HAP-1 (cell line): ENCODE data around the gene MGAM2.

Experiments used
- DNase-seq, 2 experiments: peaks; one replicate each; pipeline ENCODE4 v3.0.0-alpha.2; 2016 to 2020; ENCODE audit warnings: low spot score in 2 of 2
- H3K27me3 ChIP-seq: fragments of 250-450 bp; sonication (Bioruptor Pico); 2 replicates; pipeline ENCODE4 v1.5.1; 2020; ENCODE audit warnings: low read depth, mild to moderate bottlenecking, moderate library complexity
- H3K36me3 ChIP-seq: fragments of 250-450 bp; sonication (Bioruptor Pico); replicated peaks from 2 replicates; pipeline ENCODE4 v1.5.1; 2020; ENCODE audit warnings: mild to moderate bottlenecking
- H3K4me1 ChIP-seq: fragments of 250-450 bp; sonication (Bioruptor Pico); 2 replicates; pipeline ENCODE4 v1.5.1; 2020; ENCODE audit warnings: mild to moderate bottlenecking
- H3K4me3 ChIP-seq: fragments of 250-450 bp; sonication (Bioruptor Pico); 2 replicates; pipeline ENCODE4 v1.5.1; 2020; ENCODE audit warnings: mild to moderate bottlenecking, moderate library complexity
- H3K9me3 ChIP-seq: fragments of 250-450 bp; sonication (Bioruptor Pico); 2 replicates; pipeline ENCODE4 v1.5.1; 2020; ENCODE audit warnings: mild to moderate bottlenecking, moderate library complexity
- in situ Hi-C: fragments of 300-500 bp; cut with MboI; formaldehyde crosslinking; loops from 3 replicates; pipeline ENCODE4 v1.14.3; 2020; ENCODE audit warnings: low sequenced_read_pairs, inconsistent platforms, mixed read lengths

The MGAM2 gene

DNA sequence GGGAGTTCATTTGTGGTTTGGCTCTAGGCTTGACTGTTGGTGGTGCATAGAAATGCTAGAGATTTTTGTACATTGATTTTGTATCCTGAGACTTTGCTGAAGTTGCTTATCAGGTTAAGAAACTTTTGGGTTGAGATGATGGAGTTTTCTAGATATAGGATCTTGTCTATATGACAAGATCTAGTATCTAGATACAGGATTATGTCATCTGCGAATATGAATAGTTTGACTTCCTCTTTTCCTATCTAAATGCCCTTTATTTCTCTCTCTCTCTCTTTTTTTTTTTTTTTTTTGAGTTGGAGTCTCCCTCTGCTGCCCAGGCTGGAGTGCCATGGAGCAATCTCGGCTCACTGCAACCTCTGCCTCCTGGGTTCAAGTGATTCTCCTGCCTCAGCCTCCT lies 62.9 kb downstream of the MGAM2 start:
- H3K27me3 ChIP-seq: no peaks in the 10 kb centered on the region
- H3K36me3 ChIP-seq: no peaks in the 10 kb centered on the region
- in situ Hi-C loops: no loop called here
- no peaks in the 10 kb centered on the region for H3K4me1 ChIP-seq
- DNase-seq: no peak
- H3K4me3 ChIP-seq: no peak overlapping the region
- H3K9me3 ChIP-seq: no peaks in the 10 kb centered on the region

DNA sequence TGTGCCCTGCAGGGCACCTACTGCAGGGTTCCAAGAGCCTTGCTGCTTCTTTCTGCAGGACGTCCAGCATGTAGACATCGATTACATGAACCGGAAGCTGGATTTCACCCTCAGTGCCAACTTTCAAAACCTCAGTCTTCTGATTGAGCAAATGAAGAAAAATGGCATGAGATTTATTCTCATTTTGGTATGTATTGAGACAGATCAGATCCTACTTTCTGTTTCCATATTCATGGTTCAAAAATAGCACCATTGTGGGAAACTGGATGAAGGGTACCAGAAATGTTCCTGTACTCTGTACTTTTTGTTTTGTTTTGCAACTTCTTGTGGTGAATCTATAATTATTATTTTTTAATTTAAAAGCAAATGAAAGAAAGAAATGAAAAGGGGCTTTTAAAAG lies 64.1 kb downstream of the MGAM2 start:
- DNase-seq: no peak

DNA sequence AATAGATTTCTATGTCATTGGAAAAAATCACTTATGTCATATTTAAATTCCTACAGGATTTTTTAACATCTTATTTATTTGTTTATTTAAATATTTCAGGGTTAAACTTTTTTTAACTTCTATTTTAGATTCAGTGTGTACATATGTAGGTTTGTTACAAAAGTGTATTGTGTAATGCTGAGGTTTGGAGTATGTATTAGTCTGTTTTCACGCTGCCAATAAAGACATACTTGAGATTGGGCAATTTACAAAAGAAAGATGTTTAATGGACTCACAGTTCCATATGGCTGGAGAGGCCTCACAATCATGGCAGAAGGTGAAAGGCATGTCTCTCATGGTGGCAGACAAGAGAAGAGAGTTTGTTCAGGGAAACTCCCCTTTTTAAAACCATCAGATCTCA lies 65.4 kb downstream of the MGAM2 start:
- no peak for DNase-seq
- no peak overlapping the region for H3K4me3 ChIP-seq
- in situ Hi-C loops: no loop called here
- H3K9me3 ChIP-seq: no peaks in the 10 kb centered on the region
- H3K27me3 ChIP-seq: no peaks in the 10 kb centered on the region
- no peaks in the 10 kb centered on the region for H3K4me1 ChIP-seq
- no peaks in the 10 kb centered on the region for H3K36me3 ChIP-seq

More for the DNA sequence above, 64.1 kb downstream of the MGAM2 start:
- Histone ChIP-seq H3K4me3 (no peak overlapping the region), H3K4me1 (no peaks in the 10 kb centered on the region), H3K9me3 (no peaks in the 10 kb centered on the region), H3K27me3 (no peaks in the 10 kb centered on the region), H3K36me3 (no peaks in the 10 kb centered on the region)
- in situ Hi-C loops: no loop called here

DNA sequence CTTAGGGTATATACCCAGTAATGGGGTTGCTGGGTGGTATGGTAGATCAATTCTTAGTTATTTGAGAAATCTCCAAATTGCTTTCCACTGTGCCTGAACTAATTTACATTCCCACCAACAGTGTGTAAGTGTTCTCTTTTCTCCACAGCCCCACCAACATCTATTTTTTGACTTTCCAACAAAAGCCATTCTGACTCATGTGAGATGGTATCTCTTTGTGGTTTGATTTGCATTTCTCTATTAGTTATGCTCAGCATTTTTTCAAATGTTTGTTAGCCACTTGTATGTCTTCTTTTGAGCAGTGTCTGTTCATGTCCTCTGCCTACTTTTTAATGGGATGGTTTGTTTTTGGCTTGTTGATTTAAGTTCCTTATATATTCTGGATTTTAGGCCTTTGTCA lies 66.4 kb downstream of the MGAM2 start:
- no peak overlapping the region for H3K4me3 ChIP-seq
- in situ Hi-C loops: no loop called here
- no peaks in the 10 kb centered on the region for H3K9me3 ChIP-seq
- H3K27me3 ChIP-seq: no peaks in the 10 kb centered on the region
- no peaks in the 10 kb centered on the region for H3K36me3 ChIP-seq
- H3K4me1 ChIP-seq: no peaks in the 10 kb centered on the region
- no peak for DNase-seq

DNA sequence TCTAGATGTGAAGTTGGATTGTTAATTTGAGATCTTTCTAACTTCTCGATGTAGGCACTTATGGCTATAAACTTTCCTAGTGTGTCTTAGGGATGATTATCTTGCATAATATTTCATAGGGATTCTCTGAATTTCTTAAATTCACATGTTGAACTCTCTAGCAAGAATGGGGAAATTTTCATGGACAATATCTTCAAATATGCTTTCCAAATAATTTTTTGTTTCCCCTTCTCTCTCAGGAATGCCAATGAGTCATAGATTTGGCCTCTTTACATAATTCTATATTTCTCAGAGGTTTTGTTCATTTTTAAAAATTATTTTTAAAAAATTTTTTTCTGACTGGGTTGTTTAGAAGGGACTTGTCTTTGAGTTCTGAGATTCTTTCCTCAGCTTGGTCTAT lies 68.9 kb downstream of the MGAM2 start:
- Histone ChIP-seq H3K9me3 (no peaks in the 10 kb centered on the region), H3K4me1 (no peaks in the 10 kb centered on the region), H3K27me3 (no peaks in the 10 kb centered on the region), H3K36me3 (no peaks in the 10 kb centered on the region), H3K4me3 (no peak overlapping the region)
- in situ Hi-C loops: no loop called here
- DNase-seq: no peak

DNA sequence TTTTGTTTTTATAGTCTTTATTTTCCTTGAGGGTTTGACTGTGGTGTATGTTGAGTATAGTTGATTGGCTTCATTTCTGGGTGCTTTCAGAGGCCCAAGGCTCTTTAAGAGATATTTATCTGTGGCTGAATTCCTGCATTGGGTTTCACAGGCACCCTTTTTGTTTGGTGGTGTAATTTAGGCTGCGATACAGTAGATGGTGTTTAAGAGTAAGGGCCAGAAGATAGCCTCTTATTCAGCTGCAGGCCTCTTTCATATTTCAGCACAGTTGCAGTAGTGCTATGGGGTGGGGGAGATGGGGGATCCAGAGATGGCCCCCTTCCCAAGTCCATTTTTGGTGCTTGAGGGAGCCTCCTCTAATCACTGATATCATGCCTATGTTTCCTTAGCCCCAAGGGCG lies 69.7 kb downstream of the MGAM2 start:
- H3K4me3 ChIP-seq: no peak overlapping the region
- H3K27me3 ChIP-seq: no peaks in the 10 kb centered on the region
- no peaks in the 10 kb centered on the region for H3K36me3 ChIP-seq
- no peaks in the 10 kb centered on the region for H3K9me3 ChIP-seq
- in situ Hi-C loops: no loop called here
- H3K4me1 ChIP-seq: no peaks in the 10 kb centered on the region
- DNase-seq: no peak

DNA sequence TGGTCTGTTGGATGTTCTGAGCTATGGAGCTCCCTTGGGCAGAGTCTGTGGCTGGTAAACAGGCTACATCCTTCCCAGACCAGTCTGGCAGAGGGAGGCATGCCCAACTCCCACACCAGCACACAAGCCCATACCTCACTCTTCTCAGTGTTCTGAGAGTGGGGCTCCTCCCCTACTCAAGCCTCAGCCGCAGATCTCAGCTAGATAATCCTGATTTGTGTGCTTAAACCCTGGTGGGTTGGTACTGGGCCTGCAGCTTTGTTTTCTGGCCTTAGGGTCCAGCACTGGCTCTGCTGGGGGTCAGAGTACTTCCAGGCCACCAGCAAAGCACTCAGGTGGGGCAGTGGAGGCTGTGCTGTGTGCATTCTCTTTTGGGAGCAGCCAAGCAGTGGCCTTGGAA lies 70.4 kb downstream of the MGAM2 start:
- H3K9me3 ChIP-seq: no peaks in the 10 kb centered on the region
- H3K4me3 ChIP-seq: no peak overlapping the region
- in situ Hi-C loops: no loop called here
- H3K36me3 ChIP-seq: no peaks in the 10 kb centered on the region
- H3K27me3 ChIP-seq: no peaks in the 10 kb centered on the region
- no peaks in the 10 kb centered on the region for H3K4me1 ChIP-seq
- DNase-seq: no peak

DNA sequence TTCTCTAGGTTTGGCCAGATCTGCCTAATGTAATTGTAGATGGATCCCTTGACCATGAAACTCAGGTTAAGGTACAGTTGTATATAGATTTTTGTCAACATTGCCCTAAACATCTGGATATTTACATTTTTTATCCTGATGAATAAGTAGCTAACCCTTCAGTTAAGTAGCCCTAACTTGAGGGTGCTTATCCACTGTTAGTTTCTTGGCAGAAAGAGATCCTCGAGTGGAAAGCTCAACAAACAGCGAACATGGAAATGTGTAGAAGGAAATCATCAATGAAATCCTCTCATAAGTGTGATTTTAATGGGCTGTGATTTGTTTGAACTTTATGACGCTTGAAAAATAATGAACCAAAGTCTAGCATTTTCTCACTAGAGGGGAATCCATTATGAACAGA lies 73.6 kb downstream of the MGAM2 start:
- in situ Hi-C loops: no loop called here
- no peak for DNase-seq
- no peaks in the 10 kb centered on the region for H3K27me3 ChIP-seq

DNA sequence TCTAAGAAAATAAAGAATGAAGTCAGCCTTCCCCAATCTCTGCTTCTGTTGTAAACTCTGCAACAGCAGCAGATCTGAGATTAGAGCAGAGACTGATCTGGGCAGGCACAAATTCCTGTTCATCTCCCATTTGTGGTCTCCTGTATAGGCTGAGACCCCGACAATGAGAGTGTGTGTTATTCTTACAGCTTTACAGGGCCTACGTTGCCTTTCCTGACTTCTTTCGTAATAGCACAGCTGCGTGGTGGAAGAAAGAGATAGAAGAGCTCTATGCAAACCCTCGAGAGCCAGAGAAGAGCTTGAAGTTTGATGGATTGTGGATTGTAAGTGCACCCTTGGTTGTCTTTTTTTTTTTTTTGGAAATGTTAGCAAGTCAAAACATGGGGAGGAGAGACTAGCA lies 74.3 kb downstream of the MGAM2 start:
- Histone ChIP-seq H3K9me3 (no peaks in the 10 kb centered on the region), H3K36me3 (no peaks in the 10 kb centered on the region), H3K27me3 (no peaks in the 10 kb centered on the region), H3K4me1 (no peaks in the 10 kb centered on the region), H3K4me3 (no peak overlapping the region)
- DNase-seq: no peak
- in situ Hi-C loops: no loop called here

More for the DNA sequence above, 73.6 kb downstream of the MGAM2 start:
- Histone ChIP-seq H3K4me1 (no peaks in the 10 kb centered on the region), H3K4me3 (no peak overlapping the region), H3K9me3 (no peaks in the 10 kb centered on the region), H3K36me3 (no peaks in the 10 kb centered on the region)

DNA sequence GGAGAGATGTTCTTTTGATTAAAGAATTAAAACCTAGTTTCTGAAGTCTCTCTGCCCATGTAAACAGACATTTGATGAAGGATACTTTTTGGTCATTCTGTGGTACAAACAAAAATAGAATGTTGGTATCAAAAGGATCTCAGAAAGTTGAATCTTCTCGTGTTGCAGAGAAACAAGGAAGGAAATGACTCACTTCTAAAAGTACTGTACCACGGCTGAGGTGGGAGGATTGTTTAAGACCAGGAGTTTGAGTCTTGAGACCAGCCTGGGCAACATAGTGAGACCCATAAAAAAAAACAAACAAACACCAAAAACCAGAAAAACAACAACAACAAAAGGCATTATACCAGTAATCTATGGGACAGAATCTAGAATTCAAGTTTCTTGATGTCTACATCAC lies 76.6 kb downstream of the MGAM2 start:
- H3K27me3 ChIP-seq: no peaks in the 10 kb centered on the region
- H3K4me3 ChIP-seq: no peak overlapping the region
- no peaks in the 10 kb centered on the region for H3K9me3 ChIP-seq
- no peak for DNase-seq
- in situ Hi-C loops: no loop called here
- H3K36me3 ChIP-seq: no peaks in the 10 kb centered on the region
- H3K4me1 ChIP-seq: no peaks in the 10 kb centered on the region

DNA sequence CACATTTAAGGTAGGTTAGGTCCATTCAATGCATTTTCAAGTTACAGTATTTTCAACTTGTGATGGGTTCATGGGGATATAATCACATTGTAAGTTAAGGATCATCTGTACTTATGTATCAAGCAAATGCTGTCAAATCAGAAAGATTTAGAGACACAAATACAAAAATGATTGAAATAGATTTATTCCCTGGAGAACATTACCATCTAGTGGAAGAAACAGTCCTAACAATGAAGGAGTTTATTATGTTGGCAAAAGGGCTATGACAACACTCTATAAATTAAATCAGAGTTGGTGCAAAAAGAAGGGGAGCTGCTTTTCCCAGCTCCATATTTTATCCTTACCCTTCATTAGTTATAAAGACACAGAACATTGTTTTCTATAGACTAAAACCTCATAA lies 77.3 kb downstream of the MGAM2 start:
- Histone ChIP-seq H3K27me3 (no peaks in the 10 kb centered on the region), H3K9me3 (no peaks in the 10 kb centered on the region), H3K4me1 (no peaks in the 10 kb centered on the region), H3K36me3 (no peaks in the 10 kb centered on the region), H3K4me3 (no peak overlapping the region)
- no peak for DNase-seq
- in situ Hi-C loops: no loop called here

DNA sequence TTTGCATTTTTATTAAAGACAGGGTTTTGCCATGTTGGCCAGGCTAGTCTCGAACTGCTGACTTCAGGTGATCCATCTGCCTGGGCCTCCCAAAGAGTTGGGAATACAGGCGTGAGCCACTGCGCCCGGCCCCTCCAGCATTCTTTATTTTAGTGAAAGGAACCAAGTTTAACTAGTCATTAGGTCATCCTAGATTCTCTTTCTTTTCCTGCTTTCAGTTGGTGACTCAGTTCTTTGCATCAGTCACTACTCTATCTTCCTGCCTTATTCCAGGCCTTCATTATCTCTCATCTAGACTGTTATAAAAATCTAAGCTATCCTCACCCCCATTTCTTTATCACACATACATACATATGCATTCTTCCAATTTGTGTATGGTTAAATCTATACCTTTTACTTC lies 82.7 kb downstream of the MGAM2 start:
- Histone ChIP-seq H3K27me3 (no peaks in the 10 kb centered on the region), H3K4me1 (no peaks in the 10 kb centered on the region), H3K9me3 (no peaks in the 10 kb centered on the region), H3K36me3 (no peaks in the 10 kb centered on the region), H3K4me3 (no peak overlapping the region)
- in situ Hi-C loops: no loop called here
- no peak for DNase-seq

DNA sequence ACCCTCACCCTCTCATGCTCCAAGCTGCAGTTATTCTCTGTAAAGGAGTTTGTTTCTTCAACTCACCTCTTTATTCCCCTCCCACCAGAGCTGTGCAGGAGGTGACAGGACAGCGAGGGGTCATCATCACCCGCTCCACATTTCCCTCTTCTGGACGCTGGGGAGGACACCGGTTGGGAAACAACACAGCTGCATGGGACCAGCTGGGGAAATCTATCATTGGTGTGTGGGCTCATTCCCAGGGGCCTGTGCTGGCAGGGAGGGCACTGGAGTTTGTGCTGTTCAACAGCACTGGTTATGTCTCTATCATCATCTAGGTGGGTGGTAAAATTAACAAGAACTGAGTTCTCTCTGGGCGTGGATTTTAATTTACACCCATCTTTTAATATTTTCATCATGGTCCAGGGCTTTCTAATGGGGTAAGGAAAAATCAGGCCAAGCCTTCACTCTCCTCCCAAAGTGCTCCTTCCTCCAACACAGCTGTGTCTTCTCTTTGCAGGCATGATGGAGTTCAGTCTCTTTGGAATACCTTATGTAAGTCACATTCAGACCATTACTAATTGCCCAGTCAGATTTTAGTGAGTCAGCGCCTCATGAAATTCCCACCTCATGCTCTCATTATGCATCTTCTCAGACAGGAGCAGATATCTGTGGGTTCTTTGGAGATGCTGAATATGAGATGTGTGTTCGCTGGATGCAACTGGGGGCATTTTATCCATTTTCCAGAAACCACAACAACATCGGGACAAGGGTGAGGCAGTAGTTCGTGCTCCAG lies 84.7 kb downstream of the MGAM2 start:
- Histone ChIP-seq H3K36me3 (no peaks in the 10 kb centered on the region), H3K4me1 (no peaks in the 10 kb centered on the region), H3K9me3 (no peaks in the 10 kb centered on the region), H3K27me3 (no peaks in the 10 kb centered on the region), H3K4me3 (no peak overlapping the region)
- DNase-seq: no peak
- in situ Hi-C loops: no loop called here

DNA sequence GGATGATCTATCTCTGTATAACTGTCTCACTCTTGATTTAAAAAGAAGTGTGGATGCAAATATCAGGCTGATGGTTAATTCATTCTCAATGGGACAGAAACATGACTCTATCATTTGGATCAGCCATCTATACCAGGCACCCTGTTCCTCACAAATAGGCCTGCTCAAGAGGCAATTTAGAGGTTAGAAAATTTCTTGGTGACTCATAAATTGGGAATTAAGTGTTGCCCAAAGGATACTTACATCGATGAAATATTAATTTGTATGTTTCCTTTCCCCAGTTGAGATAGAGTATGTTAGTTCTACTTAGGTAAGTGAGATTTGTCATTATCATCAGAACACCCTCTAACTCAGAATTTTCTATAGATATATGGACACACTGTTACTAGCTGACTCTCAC lies 88.7 kb downstream of the MGAM2 start:
- in situ Hi-C loops: no loop called here
- H3K4me1 ChIP-seq: no peaks in the 10 kb centered on the region
- H3K27me3 ChIP-seq: no peaks in the 10 kb centered on the region

DNA sequence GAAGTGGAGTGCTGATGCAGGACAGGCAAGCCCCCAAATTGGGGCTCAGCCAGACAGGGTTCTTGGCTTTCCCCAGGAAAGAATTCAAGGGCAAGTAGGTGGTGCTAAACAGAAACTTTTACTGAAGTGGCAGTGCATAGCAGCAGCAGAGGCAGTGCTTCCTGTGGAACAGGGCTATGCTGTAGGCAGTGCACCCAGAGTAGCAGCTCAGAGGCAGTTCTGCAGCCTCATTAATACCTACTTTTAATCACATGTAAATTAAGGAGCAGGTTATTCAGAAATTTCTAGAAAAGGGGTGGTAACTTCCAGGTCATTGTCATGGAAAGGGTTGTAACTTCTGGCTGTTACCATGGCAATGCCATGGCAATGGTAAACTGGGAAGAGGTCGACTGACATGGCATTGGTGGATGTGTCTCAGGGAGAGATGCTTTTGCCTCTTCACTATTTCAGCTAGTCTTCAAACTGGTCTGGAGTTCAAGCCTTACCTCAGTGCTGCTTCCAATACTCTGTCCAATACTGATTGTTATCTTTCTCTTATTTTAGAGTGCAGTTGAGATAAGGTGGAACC lies 117.1 kb downstream of the MGAM2 start:
- no peaks in the 10 kb centered on the region for H3K27me3 ChIP-seq
- DNase-seq: no peak
- H3K4me3 ChIP-seq: no peak overlapping the region
- no peaks in the 10 kb centered on the region for H3K36me3 ChIP-seq
- H3K9me3 ChIP-seq: no peaks in the 10 kb centered on the region
- in situ Hi-C loops: no loop called here
- no peaks in the 10 kb centered on the region for H3K4me1 ChIP-seq

More for the DNA sequence above, 88.7 kb downstream of the MGAM2 start:
- H3K4me3 ChIP-seq: no peak overlapping the region
- no peaks in the 10 kb centered on the region for H3K9me3 ChIP-seq
- H3K36me3 ChIP-seq: no peaks in the 10 kb centered on the region
- no peak for DNase-seq
